A673 (cell line): ENCODE measurements around the gene TMTC2. TPM values are rescaled to one million over a fixed set of nuclear protein-coding genes. Genes with fewer than 3 reads are reported as not detected.

Experiments
- BruUV-seq: library from RNA; stranded (reverse); fragments of 400-500 nt; replicated peaks from 2 replicates; lab custom pipeline; 2021; lab: Mats Ljungman, UMichigan
- CTCF ChIA-PET: fragments of 300-600 bp; sonication (Branson Sonifier 250); formaldehyde crosslinking; loops from one replicate; lab custom pipeline; 2022; ENCODE audit warnings: antibody characterized with exemption; lab: Charles Lee
- POLR2A ChIA-PET: fragments of 300-600 bp; sonication (Branson Sonifier 250); formaldehyde crosslinking; loops from one replicate; lab custom pipeline; 2022; ENCODE audit warnings: antibody characterized with exemption; ENCODE audit not compliant: low non-redundant PET; lab: Charles Lee
- DNase-seq: peaks from one replicate; pipeline ENCODE4 v3.0.0-alpha.2; 2015; ENCODE audit warnings: low spot score
- H3K27ac ChIP-seq: fragments of 200-600 bp; sonication (generic); 2 replicates; pipeline ENCODE4 v1.5.1; 2016; ENCODE audit warnings: mixed run types, low read depth, mild to moderate bottlenecking, mixed read lengths, antibody characterized with exemption, low read length; ENCODE audit not compliant: poor library complexity, severe bottlenecking
- H3K27me3 ChIP-seq: fragments of 200-600 bp; sonication (generic); replicated peaks from 2 replicates; pipeline ENCODE4 v1.6.1; 2017; ENCODE audit warnings: mixed run types, low read depth, mild to moderate bottlenecking, mixed read lengths, antibody characterized with exemption, low read length; ENCODE audit not compliant: insufficient read depth, poor library complexity
- H3K36me3 ChIP-seq: fragments of 200-600 bp; sonication (generic); 2 replicates; pipeline ENCODE4 v1.6.1; 2016; ENCODE audit warnings: mixed run types, mild to moderate bottlenecking, mixed read lengths, antibody characterized with exemption, low read length; ENCODE audit not compliant: insufficient read depth, poor library complexity, severe bottlenecking
- H3K4me1 ChIP-seq: fragments of 200-600 bp; sonication (generic); 2 replicates; pipeline ENCODE4 v1.6.1; 2017; ENCODE audit warnings: mixed run types, mild to moderate bottlenecking, mixed read lengths, antibody characterized with exemption, low read length; ENCODE audit not compliant: insufficient read depth, poor library complexity, severe bottlenecking
- H3K4me3 ChIP-seq: fragments of 200-600 bp; sonication (generic); 2 replicates; pipeline ENCODE4 v1.5.1; 2016; ENCODE audit warnings: low read depth, mixed run types, mild to moderate bottlenecking, mixed read lengths, low read length; ENCODE audit not compliant: poor library complexity, severe bottlenecking
- H3K9me3 ChIP-seq: fragments of 200-600 bp; sonication (generic); 2 replicates; pipeline ENCODE4 v1.6.1; 2016; ENCODE audit warnings: mixed run types, low read depth, mild to moderate bottlenecking, mixed read lengths, antibody characterized with exemption, low read length; ENCODE audit not compliant: poor library complexity, severe bottlenecking
- CTCF ChIP-seq: fragments of 300-800, 200-600 bp; sonication (generic); conservative IDR thresholded peaks from 2 replicates; pipeline ENCODE4 v1.5.1; 2017; ENCODE audit warnings: low read depth, mild to moderate bottlenecking, antibody characterized with exemption, low read length, moderate library complexity, mixed read lengths
- EZH2 ChIP-seq: fragments of 200-600 bp; sonication (generic); IDR thresholded peaks from 2 replicates; pipeline ENCODE4 v1.6.1; 2017; ENCODE audit warnings: borderline replicate concordance, low read depth, mild to moderate bottlenecking, mixed read lengths, antibody characterized with exemption, low read length; ENCODE audit not compliant: poor library complexity, severe bottlenecking
- intact Hi-C: fragments of 100-400 bp; cut with micrococcal nuclease; formaldehyde crosslinking; loops from one replicate; pipeline ENCODE4 v1.10.0; 2022; ENCODE audit not compliant: unreplicated experiment
- total RNA-seq: library from RNA; stranded (reverse); gene quantifications from 2 replicates; pipeline ENCODE4 v1.2.3, GENCODE V29; 2021

The TMTC2 gene
- total RNA-seq, 1 experiment from 2014 or later, result 3.3 TPM

GRCh38 chr12:83097643-83098342 lies 411.1 kb downstream of the TMTC2 start:
- Histone ChIP-seq H3K27ac (no peak overlapping the region), H3K36me3 (no peaks in the 10 kb centered on the region), H3K9me3 (no peaks in the 10 kb centered on the region), H3K4me1 (peaks cover 2% of the 10 kb centered on the region), H3K27me3 (no peaks in the 10 kb centered on the region), H3K4me3 (no peak overlapping the region)
- no peak for DNase-seq
- BruUV-seq, result no TSS peak
- ChIA-PET POLR2A (no interaction called here), CTCF (no interaction called here)
- TF ChIP-seq CTCF (no peak), EZH2 (no peak)
- intact Hi-C loops, result no loop called here

- no peaks in the 10 kb centered on the region for H3K4me1 ChIP-seq
- no peaks in the 10 kb centered on the region for H3K27me3 ChIP-seq
- ChIA-PET POLR2A (interaction anchor here (0.6 kb wide), 1 partner anchor 204 kb away, joined by 4 read pairs; no protein-coding TSS in a partner anchor), CTCF (no interaction called here)
- no peak for DNase-seq
- no peaks in the 10 kb centered on the region for H3K36me3 ChIP-seq
- TF ChIP-seq CTCF (no peak), EZH2 (no peak)
- no TSS peak for BruUV-seq
- no peak overlapping the region for H3K27ac ChIP-seq
- no peak overlapping the region for H3K4me3 ChIP-seq
- intact Hi-C loops, result no loop called here
- no peaks in the 10 kb centered on the region for H3K9me3 ChIP-seq
Measured at GRCh38 chr12:83099436-83099835, 412.7 kb downstream of the TMTC2 start.

DNA sequence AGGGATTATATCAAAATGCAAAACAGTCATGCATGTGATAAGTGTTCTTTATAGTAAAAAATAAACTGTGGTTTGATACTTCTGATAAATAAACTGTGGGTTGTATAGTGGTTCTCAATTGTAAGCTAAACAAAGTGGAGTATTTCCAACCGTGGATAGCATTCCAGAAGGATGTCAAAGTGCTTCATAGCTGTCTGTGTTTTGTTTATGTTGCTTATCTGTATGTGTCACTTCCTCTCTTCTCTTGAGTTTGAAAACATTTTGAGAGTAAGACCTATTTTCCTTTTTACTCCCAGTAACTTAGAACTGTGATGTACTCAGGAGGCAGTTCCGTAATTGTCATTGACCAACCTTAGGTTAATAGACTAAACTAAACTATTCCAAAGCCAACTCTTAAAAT lies 415.8 kb downstream of the TMTC2 start:
- intact Hi-C loops, result no loop called here
- ChIA-PET POLR2A (no interaction called here), CTCF (no interaction called here)
- Histone ChIP-seq H3K9me3 (no peaks in the 10 kb centered on the region), H3K4me3 (no peak overlapping the region), H3K27me3 (no peaks in the 10 kb centered on the region), H3K4me1 (no peaks in the 10 kb centered on the region), H3K27ac (no peak overlapping the region), H3K36me3 (no peaks in the 10 kb centered on the region)
- DNase-seq, result no peak
- no TSS peak for BruUV-seq
- TF ChIP-seq EZH2 (no peak), CTCF (no peak)
